Measurements from ENCODE around the gene CGNL1.

CGNL1 gene

DNA sequence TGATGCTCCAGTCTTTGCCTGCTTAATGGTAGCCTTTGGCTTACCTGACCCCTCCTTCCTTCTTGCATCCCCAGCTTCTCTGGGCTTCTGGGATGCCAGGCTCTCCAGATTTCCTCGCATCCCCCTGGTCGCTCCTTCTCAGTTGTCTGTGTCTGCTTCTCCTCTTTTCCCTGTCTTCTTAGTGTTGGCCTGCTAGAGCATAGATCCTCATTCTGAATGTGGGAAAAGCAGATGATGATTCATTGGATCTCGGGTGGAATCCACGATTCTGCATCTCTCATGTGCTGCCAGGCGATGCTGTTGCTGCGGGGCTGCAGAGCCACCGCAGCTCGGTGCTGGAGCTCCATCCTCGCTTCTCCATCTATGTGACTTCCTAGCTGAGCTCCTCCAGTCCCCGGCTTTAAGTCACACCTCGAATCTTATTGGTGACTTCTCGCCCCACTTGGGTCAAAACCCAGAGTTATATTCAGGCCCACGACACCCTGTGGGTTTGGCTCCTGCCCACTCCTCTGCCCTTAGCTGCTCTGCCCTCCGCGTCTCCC lies 47.4 kb downstream of the CGNL1 start:
- TF ChIP-seq, protein P1, sequence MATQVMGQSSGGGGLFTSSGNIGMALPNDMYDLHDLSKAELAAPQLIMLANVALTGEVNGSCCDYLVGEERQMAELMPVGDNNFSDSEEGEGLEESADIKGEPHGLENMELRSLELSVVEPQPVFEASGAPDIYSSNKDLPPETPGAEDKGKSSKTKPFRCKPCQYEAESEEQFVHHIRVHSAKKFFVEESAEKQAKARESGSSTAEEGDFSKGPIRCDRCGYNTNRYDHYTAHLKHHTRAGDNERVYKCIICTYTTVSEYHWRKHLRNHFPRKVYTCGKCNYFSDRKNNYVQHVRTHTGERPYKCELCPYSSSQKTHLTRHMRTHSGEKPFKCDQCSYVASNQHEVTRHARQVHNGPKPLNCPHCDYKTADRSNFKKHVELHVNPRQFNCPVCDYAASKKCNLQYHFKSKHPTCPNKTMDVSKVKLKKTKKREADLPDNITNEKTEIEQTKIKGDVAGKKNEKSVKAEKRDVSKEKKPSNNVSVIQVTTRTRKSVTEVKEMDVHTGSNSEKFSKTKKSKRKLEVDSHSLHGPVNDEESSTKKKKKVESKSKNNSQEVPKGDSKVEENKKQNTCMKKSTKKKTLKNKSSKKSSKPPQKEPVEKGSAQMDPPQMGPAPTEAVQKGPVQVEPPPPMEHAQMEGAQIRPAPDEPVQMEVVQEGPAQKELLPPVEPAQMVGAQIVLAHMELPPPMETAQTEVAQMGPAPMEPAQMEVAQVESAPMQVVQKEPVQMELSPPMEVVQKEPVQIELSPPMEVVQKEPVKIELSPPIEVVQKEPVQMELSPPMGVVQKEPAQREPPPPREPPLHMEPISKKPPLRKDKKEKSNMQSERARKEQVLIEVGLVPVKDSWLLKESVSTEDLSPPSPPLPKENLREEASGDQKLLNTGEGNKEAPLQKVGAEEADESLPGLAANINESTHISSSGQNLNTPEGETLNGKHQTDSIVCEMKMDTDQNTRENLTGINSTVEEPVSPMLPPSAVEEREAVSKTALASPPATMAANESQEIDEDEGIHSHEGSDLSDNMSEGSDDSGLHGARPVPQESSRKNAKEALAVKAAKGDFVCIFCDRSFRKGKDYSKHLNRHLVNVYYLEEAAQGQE (IDR thresholded peaks at IDR 0.05; ENCODE audit: insufficient read depth in 1 of 2, low read depth in 2 of 2, low read length in 2 of 2), result no peak
- no peak for TF ChIP-seq POLR2AphosphoS5 (IDR thresholded peaks at IDR 0.05; ENCODE audit: low read depth, low read length)
- TF ChIP-seq TAF1 (IDR thresholded peaks at IDR 0.05; ENCODE audit: borderline replicate concordance, insufficient read depth, low read length), result no peak
- no peak for TF ChIP-seq SIN3A (IDR thresholded peaks at IDR 0.05; ENCODE audit: borderline replicate concordance, insufficient read depth, low read length)
- no peak for TF ChIP-seq FOXP2 (optimal IDR thresholded peaks at IDR 0.05; ENCODE audit: borderline replicate concordance, extremely low read depth, extremely low read length, insufficient read depth)

DNA sequence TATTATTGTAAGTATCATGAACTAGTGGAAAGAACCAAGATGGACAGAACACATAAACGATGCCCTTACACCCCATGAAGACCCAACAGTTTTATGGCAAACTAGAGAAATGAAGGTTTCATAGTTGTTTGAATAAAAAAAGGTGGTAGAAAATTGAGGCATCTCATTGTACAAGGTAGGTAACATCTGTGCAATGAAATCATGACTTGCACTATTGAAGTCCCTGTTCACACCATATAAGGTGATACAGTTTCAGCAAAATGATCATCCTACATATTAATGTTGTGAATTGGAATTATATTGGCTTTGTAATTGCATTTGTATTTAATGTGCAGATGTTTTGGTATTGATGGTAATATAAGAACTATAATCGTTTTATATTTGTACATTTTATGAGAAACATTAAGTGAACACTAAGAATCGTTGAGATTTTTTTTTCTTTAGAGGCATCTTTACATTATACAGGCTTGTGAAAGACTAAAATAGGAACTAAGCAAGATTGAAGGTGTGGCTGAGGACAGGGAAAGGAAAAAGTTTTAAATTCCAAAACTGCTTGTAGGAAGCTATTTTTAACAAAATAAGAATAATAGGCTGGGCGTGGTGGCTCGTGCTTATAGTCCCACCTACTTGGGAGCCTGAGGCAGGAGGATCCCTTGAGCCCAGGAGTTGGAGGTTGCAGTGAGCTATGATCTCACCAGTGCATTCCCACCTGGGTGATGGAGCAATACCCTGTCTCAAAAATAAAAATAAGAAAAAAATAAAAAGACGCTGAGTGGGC lies 48.5 kb downstream of the CGNL1 start:
- no peak for TF ChIP-seq POLR2AphosphoS5 (IDR thresholded peaks at IDR 0.05; ENCODE audit: low read depth, low read length)
- no peak for TF ChIP-seq SIN3A (IDR thresholded peaks at IDR 0.05; ENCODE audit: borderline replicate concordance, insufficient read depth, low read length)
- TF ChIP-seq FOXP2 (optimal IDR thresholded peaks at IDR 0.05; ENCODE audit: borderline replicate concordance, extremely low read depth, extremely low read length, insufficient read depth), result no peak
- no peak for TF ChIP-seq TAF1 (IDR thresholded peaks at IDR 0.05; ENCODE audit: borderline replicate concordance, insufficient read depth, low read length)

DNA sequence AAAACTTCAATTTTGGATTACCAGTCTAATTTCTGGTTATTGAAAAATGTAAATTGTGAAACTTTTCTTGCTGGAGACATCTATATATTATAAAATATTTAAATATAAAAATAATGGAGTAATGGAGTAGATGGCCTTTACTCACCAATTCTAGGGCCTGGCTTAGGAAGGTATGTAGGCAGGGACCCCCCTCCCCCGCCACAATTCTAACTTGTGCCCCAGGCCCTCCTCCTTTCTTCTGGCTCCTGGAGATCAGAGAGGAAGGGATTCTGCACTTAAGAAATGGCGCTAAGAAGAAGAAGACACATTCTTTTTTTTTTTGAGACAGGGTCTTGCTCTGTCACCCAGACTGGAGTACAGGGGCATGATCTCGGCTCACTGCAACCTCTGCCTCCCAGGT lies 49.5 kb downstream of the CGNL1 start:
- TF ChIP-seq POLR2AphosphoS5 (IDR thresholded peaks at IDR 0.05; ENCODE audit: low read depth, low read length) (no peak), TAF1 (IDR thresholded peaks at IDR 0.05; ENCODE audit: borderline replicate concordance, insufficient read depth, low read length) (no peak), FOXP2 (optimal IDR thresholded peaks at IDR 0.05; ENCODE audit: borderline replicate concordance, extremely low read depth, extremely low read length, insufficient read depth) (no peak), SIN3A (IDR thresholded peaks at IDR 0.05; ENCODE audit: borderline replicate concordance, insufficient read depth, low read length) (no peak)
- TF ChIP-seq, protein P1 (IDR thresholded peaks at IDR 0.05; ENCODE audit: insufficient read depth in 1 of 2, low read depth in 2 of 2, low read length in 2 of 2), result no peak

DNA sequence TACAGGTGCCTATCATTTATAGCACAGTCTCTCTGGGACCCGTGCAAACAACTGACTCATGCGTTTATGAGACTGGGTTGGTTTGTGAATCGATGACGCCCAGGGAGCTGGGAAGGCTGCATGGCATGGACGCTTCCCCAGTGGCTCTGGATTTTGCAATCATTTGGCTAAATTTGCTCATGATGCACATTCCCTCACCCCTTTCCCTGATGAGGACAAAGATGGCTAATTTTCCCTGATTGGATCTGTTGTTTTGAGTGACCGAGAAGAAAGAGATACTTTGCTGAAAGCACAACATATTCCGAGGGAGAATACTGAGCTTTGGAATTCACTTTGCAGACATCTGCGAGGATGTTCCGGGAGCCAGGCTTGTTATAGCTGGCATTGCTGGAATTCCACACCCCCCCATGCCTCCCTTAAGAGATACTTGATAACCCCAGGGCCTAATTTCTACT lies 51.1 kb downstream of the CGNL1 start:
- TF ChIP-seq POLR2AphosphoS5 (IDR thresholded peaks at IDR 0.05; ENCODE audit: low read depth, low read length) (no peak), TAF1 (IDR thresholded peaks at IDR 0.05; ENCODE audit: borderline replicate concordance, insufficient read depth, low read length) (no peak), FOXP2 (optimal IDR thresholded peaks at IDR 0.05; ENCODE audit: borderline replicate concordance, extremely low read depth, extremely low read length, insufficient read depth) (no peak), SIN3A (IDR thresholded peaks at IDR 0.05; ENCODE audit: borderline replicate concordance, insufficient read depth, low read length) (no peak)
- TF ChIP-seq, protein P1 (IDR thresholded peaks at IDR 0.05; ENCODE audit: insufficient read depth in 1 of 2, low read depth in 2 of 2, low read length in 2 of 2), result no peak

DNA sequence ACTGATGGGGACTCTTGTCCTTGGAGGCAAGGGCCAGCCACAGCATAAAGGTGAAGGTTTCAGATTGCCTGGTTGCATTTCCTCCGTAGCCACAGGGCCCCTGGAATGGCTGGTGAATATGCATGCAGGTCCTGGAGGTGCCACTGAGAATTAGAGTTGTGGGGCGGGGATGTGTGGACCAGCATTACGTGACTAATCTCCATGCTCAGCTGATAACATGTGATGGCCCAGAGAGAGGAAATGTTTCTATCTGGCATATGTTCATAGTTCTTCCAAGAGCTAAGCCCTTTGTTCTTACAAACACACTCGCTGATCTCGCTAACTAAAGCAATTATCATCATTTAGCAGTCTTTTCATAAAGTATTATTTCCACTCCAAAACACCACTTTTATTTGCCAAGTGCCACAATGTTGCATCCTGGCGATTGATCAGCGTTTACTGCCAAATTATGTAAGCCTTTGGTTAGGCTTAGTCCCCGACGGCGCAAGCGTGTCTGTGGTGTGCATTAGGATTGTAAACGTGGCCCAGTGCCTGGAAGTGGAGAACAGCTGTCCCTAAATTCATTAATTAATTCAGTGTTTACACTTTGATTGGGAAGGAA lies 55.9 kb downstream of the CGNL1 start:
- TF ChIP-seq, protein P1 (IDR thresholded peaks at IDR 0.05; ENCODE audit: insufficient read depth in 1 of 2, low read depth in 2 of 2, low read length in 2 of 2), result no peak
- TF ChIP-seq FOXP2 (optimal IDR thresholded peaks at IDR 0.05; ENCODE audit: borderline replicate concordance, extremely low read depth, extremely low read length, insufficient read depth) (no peak), SIN3A (IDR thresholded peaks at IDR 0.05; ENCODE audit: borderline replicate concordance, insufficient read depth, low read length) (no peak), POLR2AphosphoS5 (IDR thresholded peaks at IDR 0.05; ENCODE audit: low read depth, low read length) (no peak), TAF1 (IDR thresholded peaks at IDR 0.05; ENCODE audit: borderline replicate concordance, insufficient read depth, low read length) (no peak)
